Bladder microvascular endothelial cell (primary cell): ENCODE data around the gene PRSS16. TPM values are rescaled to one million over a fixed set of nuclear protein-coding genes. Genes with fewer than 3 reads are reported as not detected.

ENCODE experiments used
- total RNA-seq: library from RNA; depleted of rRNA; stranded (reverse); fragments of >200 nt; gene quantifications from 2 replicates; pipeline ENCODE4 v1.2.3, GENCODE V29; 2014

Gene PRSS16, protein sequence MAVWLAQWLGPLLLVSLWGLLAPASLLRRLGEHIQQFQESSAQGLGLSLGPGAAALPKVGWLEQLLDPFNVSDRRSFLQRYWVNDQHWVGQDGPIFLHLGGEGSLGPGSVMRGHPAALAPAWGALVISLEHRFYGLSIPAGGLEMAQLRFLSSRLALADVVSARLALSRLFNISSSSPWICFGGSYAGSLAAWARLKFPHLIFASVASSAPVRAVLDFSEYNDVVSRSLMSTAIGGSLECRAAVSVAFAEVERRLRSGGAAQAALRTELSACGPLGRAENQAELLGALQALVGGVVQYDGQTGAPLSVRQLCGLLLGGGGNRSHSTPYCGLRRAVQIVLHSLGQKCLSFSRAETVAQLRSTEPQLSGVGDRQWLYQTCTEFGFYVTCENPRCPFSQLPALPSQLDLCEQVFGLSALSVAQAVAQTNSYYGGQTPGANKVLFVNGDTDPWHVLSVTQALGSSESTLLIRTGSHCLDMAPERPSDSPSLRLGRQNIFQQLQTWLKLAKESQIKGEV
- total RNA-seq, result not detected in 2 replicates

DNA sequence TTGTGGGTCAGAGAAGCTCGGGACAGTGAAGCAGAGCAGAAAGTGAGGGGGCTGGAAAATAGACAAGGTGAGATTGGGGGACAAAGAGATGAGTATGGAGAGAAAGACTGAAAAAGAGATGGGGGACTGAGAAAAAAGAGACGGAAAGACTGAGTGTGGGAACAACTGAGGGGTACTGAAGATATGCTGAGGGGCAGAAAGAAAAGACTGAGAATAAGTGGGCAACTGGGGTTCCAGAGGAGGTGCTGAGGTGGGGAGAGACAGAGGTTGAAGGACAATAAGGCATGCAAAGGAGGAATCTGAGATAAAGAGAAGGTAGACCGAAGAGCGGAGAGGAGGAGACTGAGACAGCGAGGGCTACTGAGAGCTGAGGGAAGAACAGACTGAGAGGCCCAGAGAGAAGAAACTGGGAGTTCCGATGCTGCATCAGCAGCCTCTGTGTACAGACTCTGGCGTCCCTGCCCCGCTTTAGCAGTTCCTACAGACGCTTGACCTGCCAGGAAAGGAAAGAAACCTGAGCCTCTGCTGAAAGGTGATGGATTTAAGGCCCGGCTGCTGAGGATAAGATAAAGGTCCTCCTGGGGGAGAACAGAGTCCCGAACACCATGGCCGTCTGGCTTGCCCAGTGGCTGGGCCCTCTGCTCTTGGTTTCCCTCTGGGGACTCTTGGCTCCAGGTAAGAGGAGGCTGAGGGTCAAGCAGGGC, at the start of gene PRSS16:
PRSS16 (plus strand) TSS at position 569 of the 704 bp plus-strand sequence; CDS start at position 606, 37 bp downstream.

Other genes starting within 250 kb of the PRSS16 start
- not detected in 2 replicates for gene POM121L2, start 64.6 kb downstream of the PRSS16 start, total RNA-seq
- 0.16 and 0.50 TPM in 2 replicates for gene ZNF391, start 141.1 kb downstream of the PRSS16 start, total RNA-seq
- gene ZNF184, start 225.4 kb downstream of the PRSS16 start, total RNA-seq, result 4.9 and 7.2 TPM in 2 replicates